BJ (cell line): ENCODE results near the gene FADD. TPM values are rescaled to one million over a fixed set of nuclear protein-coding genes. Genes with fewer than 3 reads are reported as not detected.
A peak's percentile ranks its signal among the peaks of the same experiment; 100 is the strongest.

ENCODE experiments used
- CTCF ChIA-PET: fragments of 350-600 bp; formaldehyde crosslinking; extraction: SDS; loops from one replicate; lab custom pipeline; 2021; ENCODE audit warnings: antibody characterized with exemption, inconsistent platforms; lab: Yijun Ruan, JAX
- POLR2A ChIA-PET: fragments of 300-600 bp; sonication (Branson Sonifier 250); formaldehyde crosslinking; extraction: SDS; loops from one replicate; lab custom pipeline; 2021; ENCODE audit warnings: antibody characterized with exemption; lab: Charles Lee
- DNase-seq: peaks from one replicate; pipeline ENCODE4 v3.0.0-alpha.2; 2011; ENCODE audit warnings: low read depth
- H3K27me3 ChIP-seq: 2 replicates; pipeline ENCODE4 v1.6.0; 2011; ENCODE audit warnings: low read length; ENCODE audit not compliant: control insufficient read depth, insufficient read depth
- H3K36me3 ChIP-seq: 2 replicates; pipeline ENCODE4 v1.5.1; 2011; ENCODE audit warnings: low read length; ENCODE audit not compliant: control insufficient read depth, insufficient read depth
- H3K4me3 ChIP-seq: 2 replicates; pipeline ENCODE4 v1.5.1; 2011; ENCODE audit warnings: low read depth, mild to moderate bottlenecking, control low read depth, low read length
- CTCF ChIP-seq: IDR thresholded peaks from 2 replicates; pipeline ENCODE4 v1.5.1; 2011; ENCODE audit warnings: low read depth, mild to moderate bottlenecking, control low read depth, inconsistent platforms, low read length, moderate library complexity; ENCODE audit not compliant: insufficient read depth
- polyA plus RNA-seq: library from polyadenylated mRNA; depleted of rRNA; stranded (reverse); fragments of >200 nt; gene quantifications from 2 replicates; pipeline ENCODE4 v1.2.3, GENCODE V29; 2011

Gene FADD
- polyA plus RNA-seq, 1 experiment: 41.3 TPM

GRCh38 chr11:70220920-70221319 lies 17.8 kb downstream of the FADD start:
- no peak for TF ChIP-seq CTCF
- ChIA-PET POLR2A (no interaction called here), CTCF (interaction anchor here (1.6 kb wide), 1 partner anchor 14 kb away, joined by 4 read pairs; no protein-coding TSS in a partner anchor)
- Histone ChIP-seq H3K36me3 (no peaks in the 10 kb centered on the region), H3K27me3 (peaks cover 8% of the 10 kb centered on the region; the same call in 1 of the 2 replicates), H3K4me3 (no peak overlapping the region)
- no peak for DNase-seq

DNA sequence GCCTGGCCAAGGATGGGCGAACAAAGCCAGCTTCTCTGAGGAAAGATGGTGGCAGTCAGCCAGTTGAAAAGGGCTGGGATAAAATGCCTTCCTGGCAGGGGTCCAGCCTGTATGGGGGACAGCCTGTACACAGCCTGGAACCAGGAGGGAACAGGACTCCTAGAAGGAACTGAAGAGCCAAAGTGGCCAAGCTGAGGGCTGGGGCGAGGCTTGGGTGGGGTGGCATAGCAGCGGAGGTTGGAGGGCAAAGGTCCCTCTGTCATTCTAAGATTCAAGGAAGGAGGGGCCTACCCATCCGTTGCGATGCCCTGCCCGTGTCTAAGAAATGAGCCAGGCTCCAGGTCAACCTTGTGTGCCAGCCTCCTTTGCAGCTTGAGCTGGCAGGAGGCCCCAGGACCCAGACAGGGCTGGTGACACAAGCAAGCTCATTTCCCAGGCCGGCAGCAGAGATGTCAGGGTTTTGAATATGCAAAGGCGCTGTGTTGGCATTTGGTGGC lies 22.6 kb downstream of the FADD start:
- no peak for DNase-seq

GRCh38 chr11:70226183-70226582 lies 23.1 kb downstream of the FADD start:
- TF ChIP-seq CTCF: no peak
- POLR2A ChIA-PET: no interaction called here
- no peak overlapping the region for H3K4me3 ChIP-seq
- CTCF ChIA-PET: interaction anchor here (1.5 kb wide), 1 partner anchor 30 kb away, joined by 4 read pairs; no protein-coding TSS in a partner anchor
- no peaks in the 10 kb centered on the region for H3K36me3 ChIP-seq
- no peak for DNase-seq
- peaks cover 5% of the 10 kb centered on the region for H3K27me3 ChIP-seq

More for the DNA sequence above, 22.6 kb downstream of the FADD start:
- H3K4me3 ChIP-seq: no peak overlapping the region
- TF ChIP-seq CTCF: no peak
- peaks cover 5% of the 10 kb centered on the region for H3K27me3 ChIP-seq
- ChIA-PET CTCF (interaction anchor here (1.0 to 1.5 kb wide), 2 partner anchors 7 to 29 kb away, joined by 3 to 4 read pairs; no protein-coding TSS in a partner anchor), POLR2A (no interaction called here)
- H3K36me3 ChIP-seq: no peaks in the 10 kb centered on the region

GRCh38 chr11:70226967-70227366 lies 23.9 kb downstream of the FADD start:
- CTCF ChIA-PET: no interaction called here
- H3K27me3 ChIP-seq: peaks cover 7% of the 10 kb centered on the region

DNA sequence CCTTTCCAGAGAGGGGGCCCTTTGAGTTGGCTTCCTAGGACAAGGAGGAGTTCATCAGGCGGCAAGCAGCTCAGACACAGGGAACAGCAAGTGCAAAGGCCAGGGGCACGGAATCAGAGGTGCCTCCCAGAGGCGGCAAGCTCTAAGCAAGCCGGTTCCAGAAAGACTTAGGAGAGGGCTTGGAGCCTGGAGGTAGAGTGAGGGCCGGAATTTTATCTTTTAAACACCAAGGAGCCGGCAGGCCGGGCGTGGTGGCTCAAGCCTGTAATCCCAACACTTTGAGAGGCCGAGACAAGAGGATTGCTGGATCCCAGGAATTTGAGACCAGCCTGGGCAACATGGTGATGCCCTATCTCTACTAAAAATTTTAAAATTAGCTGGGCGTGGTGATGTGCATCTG lies 26.6 kb downstream of the FADD start:
- CTCF ChIA-PET: no interaction called here
- Histone ChIP-seq H3K36me3 (no peaks in the 10 kb centered on the region), H3K27me3 (peaks cover 4% of the 10 kb centered on the region), H3K4me3 (no peak overlapping the region)
- TF ChIP-seq CTCF: no peak
- POLR2A ChIA-PET: no interaction called here
- no peak for DNase-seq

More at GRCh38 chr11:70226967-70227366, 23.9 kb downstream of the FADD start:
- POLR2A ChIA-PET: no interaction called here
- peak; percentile 33 for TF ChIP-seq CTCF
- no peaks in the 10 kb centered on the region for H3K36me3 ChIP-seq
- no peak for DNase-seq
- no peak overlapping the region for H3K4me3 ChIP-seq
